ENCODE measurements around the gene E4F1.
"Not testable (repeated sequence)": the region's sequence is repeated elsewhere in the genome, so short reads cannot be mapped to it uniquely, and the experiment has no call there.

Gene E4F1

DNA sequence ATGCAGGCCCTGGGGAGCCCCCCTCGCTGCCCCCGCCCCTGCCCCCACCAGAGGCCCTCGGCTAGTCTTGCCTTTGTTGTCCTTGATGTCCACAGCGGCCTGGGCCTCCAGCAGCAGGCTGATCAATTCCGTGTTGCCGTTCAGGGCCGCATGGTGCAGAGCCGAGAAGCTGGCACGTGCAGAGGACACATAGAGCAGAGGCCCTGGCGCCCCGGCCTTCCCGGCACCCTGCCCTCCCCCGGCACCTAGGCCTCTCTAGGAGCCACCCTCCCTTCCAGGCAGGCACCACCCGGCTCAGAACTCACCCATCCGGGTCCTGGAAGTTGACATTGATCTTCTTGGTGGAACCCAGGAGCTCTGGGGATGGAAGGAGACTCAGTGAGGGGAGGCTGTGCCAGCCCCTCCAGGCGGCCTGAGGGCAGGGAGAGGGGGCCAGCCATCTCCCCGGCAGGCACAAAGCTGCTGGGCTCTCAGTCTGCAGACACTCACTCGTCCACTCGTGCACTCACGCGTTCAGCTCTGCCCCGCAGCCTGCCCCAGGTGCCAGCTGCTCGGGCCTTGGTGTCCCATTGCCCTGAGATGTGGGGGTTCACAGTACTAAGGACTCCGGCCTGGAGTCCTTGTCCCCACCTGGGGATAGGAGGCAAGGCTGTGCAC is 33.3 kb upstream of the E4F1 start:
- DNase-seq (ENCODE audit: low spot score): no peak

GRCh38 chr16:2190659-2191445 is 32.5 kb upstream of the E4F1 start:
- no peak for DNase-seq (ENCODE audit: low spot score)

DNA sequence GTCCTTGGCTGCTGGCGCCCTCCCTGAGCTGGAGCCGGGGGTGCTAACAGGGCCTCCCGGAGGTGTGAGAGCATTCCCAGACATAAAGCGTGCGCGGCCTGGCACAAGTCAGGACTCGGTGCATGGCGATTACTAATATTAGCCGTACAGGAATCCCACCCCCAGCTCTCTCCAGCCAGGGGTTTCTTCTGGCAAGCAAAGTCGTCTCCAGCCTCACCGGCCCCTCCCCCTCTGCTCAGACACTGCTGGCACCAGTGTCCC is 32.0 kb upstream of the E4F1 start:
- DNase-seq (ENCODE audit: low spot score): no peak

GRCh38 chr16:2194166-2194834 is 29.1 kb upstream of the E4F1 start:
- peak; percentile 45 for DNase-seq (ENCODE audit: low spot score)

DNA sequence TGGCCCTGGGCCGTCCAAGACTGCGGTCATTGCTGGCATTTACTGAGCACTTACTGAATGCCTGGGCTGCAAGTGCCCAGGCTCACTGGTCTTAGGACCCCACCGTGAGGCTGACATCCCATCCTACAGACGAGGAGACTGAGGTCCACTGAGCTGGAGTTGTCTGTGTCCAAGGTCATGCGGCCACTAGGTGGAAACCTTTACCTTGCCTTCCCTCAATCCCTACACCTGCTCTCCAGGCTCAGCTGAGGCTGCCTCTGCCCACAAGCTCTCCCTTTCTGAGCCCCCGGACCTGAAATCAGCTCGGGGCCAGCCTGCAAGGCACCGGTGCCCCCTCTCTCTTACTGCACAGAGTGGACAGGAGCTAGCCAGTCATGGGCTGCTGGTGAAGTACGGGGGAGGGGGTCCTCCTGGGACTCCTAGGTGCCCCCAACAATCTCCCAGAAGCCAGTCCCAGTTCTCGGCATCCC is 28.5 kb upstream of the E4F1 start:
- peak; percentile 48 for DNase-seq (ENCODE audit: low spot score)

GRCh38 chr16:2195322-2196161 is 27.8 kb upstream of the E4F1 start:
- no peak for DNase-seq (ENCODE audit: low spot score)

DNA sequence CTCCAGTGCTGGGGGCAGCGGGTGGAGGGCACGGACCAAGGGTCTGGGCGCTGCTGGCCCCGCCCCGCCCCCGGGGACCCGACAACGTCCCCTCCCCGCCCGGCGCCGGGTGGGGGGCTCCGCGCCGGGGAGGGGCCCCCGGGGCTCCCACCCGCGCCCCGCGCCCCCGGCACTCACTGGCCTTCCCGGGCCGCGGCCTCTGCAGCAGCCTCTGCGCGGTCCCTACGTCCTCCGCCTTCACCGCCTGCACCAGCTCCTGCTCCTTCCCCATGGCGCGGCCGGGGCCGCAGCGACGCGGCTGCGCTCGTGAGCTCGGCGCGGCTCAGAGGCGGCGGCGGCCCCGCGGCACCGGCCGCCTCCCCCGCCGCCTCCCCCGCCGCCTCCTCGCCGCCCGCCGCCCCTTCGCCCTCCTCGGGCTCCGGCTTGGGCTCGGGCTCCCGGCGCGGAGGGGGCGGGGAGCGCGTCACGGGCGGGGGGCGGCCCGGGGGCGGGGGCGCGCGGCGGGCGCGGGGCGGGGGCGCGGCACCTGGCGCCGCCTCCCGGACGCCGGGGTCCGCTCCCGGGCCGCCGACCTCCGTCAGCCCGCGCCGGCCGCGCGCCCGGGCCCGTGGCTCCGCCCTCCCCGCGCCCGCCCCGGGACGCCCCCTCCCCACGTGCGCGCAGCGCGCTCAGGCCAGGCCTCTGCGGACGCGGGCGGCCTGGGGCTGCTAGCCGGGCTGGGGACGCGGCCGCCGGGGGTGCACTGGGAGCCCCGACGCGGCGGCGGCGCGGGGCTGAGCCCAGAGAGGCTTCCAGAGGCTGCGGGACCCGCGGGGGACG is 27.0 kb upstream of the E4F1 start, which contains the start of gene CASKIN1:
Gene CASKIN1 (minus strand): TSS at position 444 of the 819 bp plus-strand sequence. CDS start 173 bp downstream, at position 271.
- peak; percentile 66 for DNase-seq (ENCODE audit: low spot score)

GRCh38 chr16:2196981-2197511 is 26.3 kb upstream of the E4F1 start:
- no peak for DNase-seq (ENCODE audit: low spot score)

DNA sequence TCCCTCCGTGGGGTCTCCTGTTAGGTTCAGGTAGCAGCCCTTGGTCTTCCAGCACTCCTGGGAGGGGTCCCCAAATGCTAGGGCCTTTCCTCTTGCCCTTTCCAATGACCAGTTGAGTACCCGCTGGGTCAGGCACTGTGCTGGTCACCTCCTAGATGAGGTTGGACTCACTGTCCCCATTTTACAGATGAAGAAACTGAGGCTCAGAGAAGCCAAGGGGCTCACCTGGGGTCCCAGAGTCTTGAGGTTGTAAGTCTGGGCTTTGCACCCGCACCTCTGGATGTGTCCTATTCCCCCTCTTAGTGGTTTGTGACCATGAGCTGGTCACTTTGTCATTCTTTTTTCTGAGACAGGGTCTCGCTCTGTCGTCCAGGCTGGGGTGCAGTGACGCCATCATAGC is 25.6 kb upstream of the E4F1 start:
- no peak for DNase-seq (ENCODE audit: low spot score)

GRCh38 chr16:2198283-2198682 is 25.1 kb upstream of the E4F1 start:
- no peak for DNase-seq (ENCODE audit: low spot score)

DNA sequence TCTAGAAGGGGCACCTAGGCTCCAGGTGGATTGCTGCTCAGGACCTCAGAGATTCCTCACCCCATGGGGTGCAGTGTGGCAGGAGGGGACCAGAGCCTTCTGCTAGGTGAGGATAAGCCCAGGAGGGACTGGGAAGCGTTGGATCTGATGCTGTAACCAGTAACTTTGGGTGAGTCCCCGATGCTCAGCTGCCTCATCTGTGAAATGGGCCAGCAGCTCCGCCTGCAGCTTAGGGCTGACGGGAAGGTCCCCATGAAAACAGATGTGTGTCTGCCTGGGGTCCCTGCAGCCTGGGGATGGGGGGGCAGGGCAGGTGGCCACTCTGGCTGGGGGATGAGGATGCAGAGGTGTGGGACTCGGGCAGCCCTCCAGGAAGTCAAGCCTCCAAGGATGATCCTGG is 24.3 kb upstream of the E4F1 start:
- no peak for DNase-seq (ENCODE audit: low spot score)

- no peak for DNase-seq (ENCODE audit: low spot score)
Observed at GRCh38 chr16:2199621-2200139, 23.7 kb upstream of the E4F1 start.

DNA sequence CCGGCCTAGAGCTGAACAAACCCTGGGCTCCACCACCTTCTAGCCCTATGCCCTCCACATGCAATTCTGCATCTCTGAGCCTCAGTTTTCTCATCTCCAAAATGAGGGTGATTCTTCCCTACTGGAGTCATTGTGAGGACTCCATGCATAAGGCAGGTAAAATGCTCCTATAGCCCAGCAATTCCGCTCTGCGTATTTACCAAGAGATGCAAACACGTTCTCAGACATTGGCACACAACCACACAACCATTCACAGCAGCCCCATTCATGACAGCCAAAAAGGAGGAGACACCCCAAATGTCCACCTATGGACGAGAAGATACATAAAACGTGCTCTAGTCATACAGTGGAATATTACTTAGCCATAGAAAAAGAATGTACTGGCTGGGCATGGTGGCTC is 23.1 kb upstream of the E4F1 start:
- no peak for DNase-seq (ENCODE audit: low spot score)

DNA sequence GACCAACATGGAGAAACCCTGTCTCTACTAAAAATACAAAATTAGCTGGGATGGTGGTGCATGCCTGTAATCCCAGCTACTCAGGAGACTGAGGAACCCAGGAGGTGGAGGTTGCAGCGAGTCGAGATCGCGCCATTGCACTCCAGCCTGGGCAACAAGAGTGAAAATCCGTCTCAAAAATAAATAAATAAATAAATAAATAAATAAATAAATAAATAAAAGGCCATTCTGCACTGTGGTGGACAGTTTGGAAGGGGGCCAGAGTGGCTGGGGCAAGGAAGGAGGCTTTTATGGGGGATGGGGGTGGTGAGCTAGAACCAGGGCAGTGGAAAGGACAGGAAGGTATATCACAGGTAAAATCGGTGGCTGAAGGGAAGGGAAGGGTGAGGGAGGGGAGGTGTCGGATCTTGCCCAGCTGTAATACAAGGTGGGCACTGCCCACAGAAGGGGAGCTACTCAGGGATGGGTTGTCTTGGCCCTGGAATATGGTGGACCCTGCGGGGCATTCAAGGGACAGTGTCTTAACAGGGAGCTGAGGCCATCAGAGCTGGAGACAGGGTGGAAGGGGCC is 20.2 kb upstream of the E4F1 start:
- not testable (repeated sequence) for DNase-seq (ENCODE audit: low spot score)

DNA sequence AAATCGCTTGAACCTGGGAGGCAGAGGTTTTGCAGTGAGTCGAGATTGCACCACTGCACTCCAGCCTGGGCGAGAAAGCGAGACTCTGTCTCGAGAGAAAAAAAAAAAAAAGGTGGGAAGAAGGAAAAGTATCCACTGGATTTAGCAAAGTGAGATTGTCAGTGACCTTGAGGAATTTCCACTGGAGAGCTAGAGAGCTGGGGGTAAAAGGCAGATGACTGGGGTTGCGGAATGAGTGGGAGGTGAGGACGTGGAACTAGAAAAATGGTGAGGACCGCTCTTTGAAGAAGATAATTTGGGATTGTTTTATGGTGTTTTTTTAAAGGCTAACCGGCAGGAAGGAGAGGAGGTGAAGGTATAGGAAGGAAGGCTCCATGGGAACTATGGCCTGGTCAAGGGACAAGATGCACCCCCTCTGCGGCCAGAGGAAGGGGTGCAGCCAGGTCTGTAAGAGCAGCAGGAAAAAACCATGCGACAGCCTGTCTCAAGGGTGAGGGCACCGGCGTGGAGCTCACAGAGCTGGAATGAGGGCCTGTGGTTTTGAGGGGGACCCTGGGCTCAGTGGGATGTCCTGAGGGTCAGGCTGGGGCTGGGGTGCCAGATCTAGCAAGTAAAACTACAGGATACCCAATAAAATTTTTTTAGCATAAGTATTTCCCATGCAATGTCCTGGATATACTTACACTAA is 18.8 kb upstream of the E4F1 start:
- DNase-seq (ENCODE audit: low spot score): no peak

DNA sequence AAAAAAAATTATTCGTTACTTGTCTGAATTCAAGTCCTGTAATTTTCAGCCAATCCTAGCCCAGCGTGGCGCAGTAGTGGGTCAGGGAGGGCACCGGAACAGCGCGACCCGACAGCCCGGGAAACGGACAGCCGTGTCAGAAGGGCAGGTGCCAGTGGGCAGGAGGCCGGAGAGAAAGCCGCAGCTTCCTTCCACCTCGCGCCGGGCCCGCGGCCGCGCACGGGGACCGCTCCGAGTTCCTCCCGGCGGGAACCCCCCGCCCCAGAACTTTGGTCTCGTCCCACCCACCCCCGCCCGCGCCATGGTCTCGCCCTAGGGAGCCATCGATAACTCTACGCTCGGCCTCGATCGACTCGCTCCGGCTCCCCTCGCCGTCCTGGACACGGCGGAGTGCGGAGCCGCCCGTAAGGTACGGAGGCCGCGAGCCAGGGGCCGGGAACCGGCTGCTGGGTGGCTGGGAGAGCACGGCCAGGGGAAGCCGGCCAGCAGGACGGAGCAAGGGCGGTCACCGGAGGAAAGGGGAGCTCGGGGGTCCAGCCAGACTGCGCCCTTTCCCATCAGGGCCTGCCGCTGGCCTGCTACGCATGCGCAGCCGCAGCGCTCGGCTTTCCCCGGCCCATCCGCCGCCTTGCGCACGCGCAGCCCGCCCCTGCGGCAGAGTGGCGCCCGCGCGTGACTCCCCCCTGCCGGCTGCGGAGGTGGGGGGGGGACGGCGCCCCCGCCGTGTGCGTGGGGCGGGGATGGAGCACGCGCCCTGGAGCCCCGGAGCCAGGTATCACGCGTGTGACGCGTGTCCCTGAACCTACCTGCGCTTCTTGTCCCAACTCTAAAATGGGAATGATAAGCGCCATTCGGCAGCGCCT is 18.1 kb upstream of the E4F1 start, which contains the start of gene MLST8:
Gene MLST8 (plus strand): TSS at position 351 of the 863 bp plus-strand sequence. CDS start 632 bp downstream, outside the sequence.
- peak; percentile 100 for DNase-seq (ENCODE audit: low spot score)

DNA sequence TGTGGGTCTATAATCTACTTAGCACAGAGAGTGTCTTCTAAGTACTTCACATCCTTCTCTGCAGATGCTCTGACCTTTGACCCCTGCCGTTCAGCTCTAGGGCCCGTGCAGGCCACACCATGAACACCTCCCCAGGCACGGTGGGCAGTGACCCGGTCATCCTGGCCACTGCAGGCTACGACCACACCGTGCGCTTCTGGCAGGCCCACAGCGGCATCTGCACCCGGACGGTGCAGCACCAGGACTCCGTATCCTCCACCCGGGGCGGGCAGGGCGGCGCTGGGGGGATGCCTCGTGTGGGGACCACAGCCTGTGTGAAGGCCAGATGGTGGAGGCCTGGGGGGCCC is 17.5 kb upstream of the E4F1 start:
- DNase-seq (ENCODE audit: low spot score): no peak

- DNase-seq (ENCODE audit: low spot score): no peak
Observed at GRCh38 chr16:2206420-2206779, 17.0 kb upstream of the E4F1 start.

All from AG08396 (cell line).